ENCODE data around the gene LRBA. TPM values are rescaled to one million over a fixed set of nuclear protein-coding genes. Genes with fewer than 3 reads are reported as not detected.

Gene LRBA
- total and polyA plus RNA-seq, 2 donors (not counting 1 experiment from before 2014, with no cell fraction given) = 16.4 to 36.7 TPM

DNA sequence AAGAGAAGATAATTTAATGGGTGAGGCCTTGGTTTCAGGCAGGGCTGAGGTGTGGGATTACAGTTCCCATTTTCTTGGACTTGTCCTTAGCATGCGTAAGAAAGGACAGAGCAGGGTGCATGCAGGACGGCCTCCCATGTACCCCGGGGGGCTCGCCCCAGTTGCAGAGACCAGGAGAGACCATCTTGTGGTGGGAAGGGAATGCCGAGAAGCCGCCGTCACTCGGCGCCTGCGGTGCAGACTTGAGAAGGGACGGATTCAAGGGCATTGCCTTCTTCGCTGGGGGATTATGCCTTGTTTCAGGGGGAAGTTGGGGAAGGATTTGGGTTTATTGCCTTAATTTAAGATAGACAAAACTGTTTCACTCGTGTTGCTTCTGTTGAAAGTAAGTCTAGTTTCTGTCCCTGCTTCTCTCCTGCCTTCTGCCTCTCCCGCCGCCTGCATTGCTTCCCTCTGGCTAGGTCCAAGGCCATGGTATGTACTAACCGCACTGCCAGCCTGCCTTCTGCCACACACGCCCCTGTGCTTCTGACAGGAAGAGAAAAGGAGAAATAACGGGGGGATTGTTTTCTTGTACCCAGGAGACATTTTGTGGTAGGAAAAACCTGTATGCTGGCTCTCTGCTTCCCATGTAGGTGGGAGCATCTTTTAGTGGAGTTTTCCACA, 761.0 kb downstream of the LRBA start:
- no peaks in the 10 kb centered on the region for H3K27me3 ChIP-seq (ENCODE audit: control insufficient read depth, insufficient read depth, low read length)
- no peaks in the 10 kb centered on the region for H4K20me1 ChIP-seq (ENCODE audit: control insufficient read depth, extremely low read depth, insufficient read depth, low read length)
- no peaks in the 10 kb centered on the region for H3K4me1 ChIP-seq (ENCODE audit: control insufficient read depth, extremely low read depth, insufficient read depth, low read length)
- no peak overlapping the region for H3K9ac ChIP-seq (ENCODE audit: insufficient read depth, low read length)
- H2AFZ ChIP-seq (ENCODE audit: low read length) = no peak overlapping the region
- H3K36me3 ChIP-seq (ENCODE audit: control insufficient read depth, insufficient read depth, low read length) = peaks cover 2% of the 10 kb centered on the region
- H3K9me3 ChIP-seq (ENCODE audit: control insufficient read depth, insufficient read depth, low read depth, low read length) = no peaks in the 10 kb centered on the region
- DNase-seq (ENCODE audit: low read depth in 2 of 2) = no peak
- no peak overlapping the region for H3K27ac ChIP-seq (ENCODE audit: insufficient read depth, low read length)
- H3K4me2 ChIP-seq (ENCODE audit: extremely low read depth, insufficient read depth, low read length) = no peak overlapping the region
- H3K79me2 ChIP-seq (ENCODE audit: control insufficient read depth, insufficient read depth, low read length) = no peaks in the 10 kb centered on the region
- TF ChIP-seq, protein P1, sequence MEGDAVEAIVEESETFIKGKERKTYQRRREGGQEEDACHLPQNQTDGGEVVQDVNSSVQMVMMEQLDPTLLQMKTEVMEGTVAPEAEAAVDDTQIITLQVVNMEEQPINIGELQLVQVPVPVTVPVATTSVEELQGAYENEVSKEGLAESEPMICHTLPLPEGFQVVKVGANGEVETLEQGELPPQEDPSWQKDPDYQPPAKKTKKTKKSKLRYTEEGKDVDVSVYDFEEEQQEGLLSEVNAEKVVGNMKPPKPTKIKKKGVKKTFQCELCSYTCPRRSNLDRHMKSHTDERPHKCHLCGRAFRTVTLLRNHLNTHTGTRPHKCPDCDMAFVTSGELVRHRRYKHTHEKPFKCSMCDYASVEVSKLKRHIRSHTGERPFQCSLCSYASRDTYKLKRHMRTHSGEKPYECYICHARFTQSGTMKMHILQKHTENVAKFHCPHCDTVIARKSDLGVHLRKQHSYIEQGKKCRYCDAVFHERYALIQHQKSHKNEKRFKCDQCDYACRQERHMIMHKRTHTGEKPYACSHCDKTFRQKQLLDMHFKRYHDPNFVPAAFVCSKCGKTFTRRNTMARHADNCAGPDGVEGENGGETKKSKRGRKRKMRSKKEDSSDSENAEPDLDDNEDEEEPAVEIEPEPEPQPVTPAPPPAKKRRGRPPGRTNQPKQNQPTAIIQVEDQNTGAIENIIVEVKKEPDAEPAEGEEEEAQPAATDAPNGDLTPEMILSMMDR (conservative IDR thresholded peaks at IDR 0.05 in 1 of 2, IDR thresholded peaks at IDR 0.05 in 1 of 2; ENCODE audit: low read depth in 1 of 2, low read length in 2 of 2) = no peak
- no peak for TF ChIP-seq EZH2 (IDR thresholded peaks at IDR 0.05; ENCODE audit: low read length, missing control alignments)
- H3K4me3 ChIP-seq (replicated peaks in 1 of 4; ENCODE audit: control extremely low read depth in 1 of 4, insufficient read depth in 1 of 4, low read depth in 3 of 4, low read length in 4 of 4) = no peak overlapping the region

DNA sequence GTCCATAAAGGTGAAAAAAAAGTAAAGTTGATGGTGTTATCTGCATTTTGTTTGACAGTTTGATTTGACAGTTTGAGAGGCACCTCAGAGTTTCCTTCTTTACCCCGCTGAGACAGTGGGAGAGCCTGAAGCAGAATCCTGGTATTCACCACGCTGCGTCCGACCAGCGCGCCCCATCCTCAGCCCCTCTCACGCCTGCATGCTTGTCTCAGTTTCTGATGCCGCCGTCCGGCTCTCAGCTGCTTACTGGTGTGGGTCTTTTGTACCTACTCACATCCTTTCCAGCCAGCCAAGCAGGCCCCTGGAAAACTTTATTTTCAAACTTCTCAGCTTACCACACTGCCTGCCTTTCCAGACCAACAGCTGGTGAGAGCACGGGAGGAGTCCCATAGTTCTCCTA, 761.7 kb downstream of the LRBA start:
- Histone ChIP-seq H3K79me2 (ENCODE audit: control insufficient read depth, insufficient read depth, low read length) (no peaks in the 10 kb centered on the region), H3K27ac (ENCODE audit: insufficient read depth, low read length) (no peak overlapping the region), H2AFZ (ENCODE audit: low read length) (no peak overlapping the region), H3K36me3 (ENCODE audit: control insufficient read depth, insufficient read depth, low read length) (peaks cover 2% of the 10 kb centered on the region), H3K27me3 (ENCODE audit: control insufficient read depth, insufficient read depth, low read length) (no peaks in the 10 kb centered on the region), H3K4me1 (ENCODE audit: control insufficient read depth, extremely low read depth, insufficient read depth, low read length) (no peaks in the 10 kb centered on the region), H3K9ac (ENCODE audit: insufficient read depth, low read length) (no peak overlapping the region), H3K4me3 (replicated peaks in 1 of 4; ENCODE audit: control extremely low read depth in 1 of 4, insufficient read depth in 1 of 4, low read depth in 3 of 4, low read length in 4 of 4) (no peak overlapping the region), H3K4me2 (ENCODE audit: extremely low read depth, insufficient read depth, low read length) (no peak overlapping the region), H4K20me1 (ENCODE audit: control insufficient read depth, extremely low read depth, insufficient read depth, low read length) (no peaks in the 10 kb centered on the region), H3K9me3 (ENCODE audit: control insufficient read depth, insufficient read depth, low read depth, low read length) (no peaks in the 10 kb centered on the region)
- no peak for DNase-seq (ENCODE audit: low read depth in 2 of 2)
- TF ChIP-seq, protein P1 (conservative IDR thresholded peaks at IDR 0.05 in 1 of 2, IDR thresholded peaks at IDR 0.05 in 1 of 2; ENCODE audit: low read depth in 1 of 2, low read length in 2 of 2) = no peak
- no peak for TF ChIP-seq EZH2 (IDR thresholded peaks at IDR 0.05; ENCODE audit: low read length, missing control alignments)

DNA sequence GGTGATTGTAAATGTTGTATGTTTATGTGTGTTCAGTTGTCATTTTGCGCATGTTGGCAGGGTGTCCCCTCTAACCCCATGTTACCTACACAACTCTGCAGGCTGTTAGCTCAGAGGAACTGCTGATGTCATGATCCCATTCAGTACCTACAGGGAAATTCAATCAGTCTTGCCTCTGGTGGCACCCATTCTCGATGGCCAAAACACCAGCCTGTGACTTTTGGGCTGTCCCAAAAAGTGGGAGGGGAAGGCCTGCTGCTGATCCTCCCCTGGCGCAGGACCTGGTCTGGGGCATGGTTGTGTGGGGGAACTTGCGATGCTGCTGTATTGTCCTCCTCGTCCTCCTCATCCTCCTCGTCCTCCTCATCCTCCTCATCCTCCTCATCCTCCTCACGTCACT, 762.3 kb downstream of the LRBA start:
- Histone ChIP-seq H3K36me3 (ENCODE audit: control insufficient read depth, insufficient read depth, low read length) (peaks cover 2% of the 10 kb centered on the region), H3K9ac (ENCODE audit: insufficient read depth, low read length) (no peak overlapping the region), H3K79me2 (ENCODE audit: control insufficient read depth, insufficient read depth, low read length) (no peaks in the 10 kb centered on the region), H4K20me1 (ENCODE audit: control insufficient read depth, extremely low read depth, insufficient read depth, low read length) (no peaks in the 10 kb centered on the region), H3K4me3 (replicated peaks in 1 of 4; ENCODE audit: control extremely low read depth in 1 of 4, insufficient read depth in 1 of 4, low read depth in 3 of 4, low read length in 4 of 4) (no peak overlapping the region), H3K4me1 (ENCODE audit: control insufficient read depth, extremely low read depth, insufficient read depth, low read length) (no peaks in the 10 kb centered on the region), H3K9me3 (ENCODE audit: control insufficient read depth, insufficient read depth, low read depth, low read length) (no peaks in the 10 kb centered on the region), H3K27me3 (ENCODE audit: control insufficient read depth, insufficient read depth, low read length) (no peaks in the 10 kb centered on the region), H2AFZ (ENCODE audit: low read length) (no peak overlapping the region), H3K4me2 (ENCODE audit: extremely low read depth, insufficient read depth, low read length) (no peak overlapping the region), H3K27ac (ENCODE audit: insufficient read depth, low read length) (no peak overlapping the region)
- TF ChIP-seq EZH2 (IDR thresholded peaks at IDR 0.05; ENCODE audit: low read length, missing control alignments) = no peak
- DNase-seq (ENCODE audit: low read depth in 2 of 2) = no peak

All from fibroblast of lung (primary cell).